WTC11 (cell line): ENCODE results near the gene DPP10. TPM values are rescaled to one million over a fixed set of nuclear protein-coding genes. Genes with fewer than 3 reads are reported as not detected.

ENCODE experiments used
- ATAC-seq: fragments of 200-7000 bp; cut with Tn5 transposase; 2 replicates; pipeline ENCODE4 v1.10.0; 2021; ENCODE audit warnings: mild to moderate bottlenecking, moderate library complexity
- CTCF ChIA-PET: fragments of 300-600 bp; sonication (Branson Sonifier 250); formaldehyde crosslinking; loops from one replicate; lab custom pipeline; 2021; ENCODE audit warnings: antibody characterized with exemption; lab: Charles Lee
- POLR2A ChIA-PET: fragments of 350-600 bp; sonication (Branson Sonifier 250); formaldehyde crosslinking; loops from one replicate; lab custom pipeline; 2021; ENCODE audit warnings: antibody characterized with exemption; lab: Charles Lee
- DNase-seq: peaks from one replicate; pipeline ENCODE4 v3.0.0; 2021; ENCODE audit warnings: low spot score
- H3K27ac Mint-ChIP-seq: 2 replicates; pipeline ENCODE4 v1.8.0; 2021; ENCODE audit warnings: mixed read lengths
- H3K27me3 Mint-ChIP-seq: 2 replicates; pipeline ENCODE4 v1.8.0; 2021; ENCODE audit warnings: low read depth, mild to moderate bottlenecking, moderate library complexity, mixed read lengths
- H3K36me3 Mint-ChIP-seq: 2 replicates; pipeline ENCODE4 v1.8.0; 2021; ENCODE audit warnings: mixed read lengths
- H3K4me1 Mint-ChIP-seq: 2 replicates; pipeline ENCODE4 v1.8.0; 2022; ENCODE audit warnings: mixed read lengths
- H3K4me3 Mint-ChIP-seq: 2 replicates; pipeline ENCODE4 v1.8.0; 2021; ENCODE audit warnings: mild to moderate bottlenecking, moderate library complexity, mixed read lengths
- H3K9me3 Mint-ChIP-seq: 2 replicates; pipeline ENCODE4 v1.8.0; 2021; ENCODE audit warnings: mixed read lengths
- ATF3 ChIP-seq: sonication (generic); formaldehyde crosslinking; conservative IDR thresholded peaks from 2 replicates; pipeline ENCODE4 v1.8.1; 2022; ENCODE audit warnings: mild to moderate bottlenecking, missing genetic modification reagents
- CBFB ChIP-seq: sonication (generic); formaldehyde crosslinking; IDR thresholded peaks from 2 replicates; pipeline ENCODE4 v1.8.1; 2022; ENCODE audit warnings: mild to moderate bottlenecking, low read depth, missing genetic modification reagents
- CREB1 ChIP-seq: sonication (generic); formaldehyde crosslinking; IDR thresholded peaks from 2 replicates; pipeline ENCODE4 v1.8.0; 2023; ENCODE audit warnings: mild to moderate bottlenecking, missing genetic modification reagents
- FOXJ3 ChIP-seq: sonication (generic); formaldehyde crosslinking; IDR thresholded peaks from 2 replicates; pipeline ENCODE4 v1.9.0; 2021; ENCODE audit warnings: missing genetic modification reagents, mild to moderate bottlenecking, borderline replicate concordance
- FOXP1 ChIP-seq: sonication (generic); formaldehyde crosslinking; IDR thresholded peaks from 2 replicates; pipeline ENCODE4 v1.8.0; 2022; ENCODE audit warnings: missing genetic modification reagents, mild to moderate bottlenecking, moderate library complexity, borderline replicate concordance
- HMGXB4 ChIP-seq: sonication (generic); formaldehyde crosslinking; IDR thresholded peaks from 2 replicates; pipeline ENCODE4 v1.8.1; 2023; ENCODE audit warnings: mild to moderate bottlenecking, moderate library complexity, missing genetic modification reagents
- IRF1 ChIP-seq: sonication (generic); formaldehyde crosslinking; IDR thresholded peaks from 2 replicates; pipeline ENCODE4 v1.8.0; 2023; ENCODE audit warnings: missing genetic modification reagents
- JUN ChIP-seq: sonication (generic); formaldehyde crosslinking; IDR thresholded peaks from 2 replicates; pipeline ENCODE4 v1.8.0; 2023; ENCODE audit warnings: mild to moderate bottlenecking, missing genetic modification reagents
- NFATC4 ChIP-seq: fragments of 250-450 bp; sonication (Bioruptor Pico); IDR thresholded peaks from 2 replicates; pipeline ENCODE4 v1.9.0; 2021; ENCODE audit warnings: mild to moderate bottlenecking
- NFE2L1 ChIP-seq: sonication (generic); formaldehyde crosslinking; IDR thresholded peaks from 2 replicates; pipeline ENCODE4 v1.8.1; 2023; ENCODE audit warnings: missing genetic modification reagents
- NR3C1 ChIP-seq: sonication (generic); formaldehyde crosslinking; conservative IDR thresholded peaks from 2 replicates; pipeline ENCODE4 v1.8.1; 2023; ENCODE audit warnings: low read depth, mild to moderate bottlenecking, missing genetic modification reagents
- SOX15 ChIP-seq: fragments of 250-450 bp; sonication (Bioruptor Pico); IDR thresholded peaks from 2 replicates; pipeline ENCODE4 v1.9.0; 2021; ENCODE audit warnings: mild to moderate bottlenecking
- TP53 ChIP-seq: sonication (generic); formaldehyde crosslinking; IDR thresholded peaks from 2 replicates; pipeline ENCODE4 v1.8.1; 2023; ENCODE audit warnings: mild to moderate bottlenecking, missing genetic modification reagents
- ZBTB21 ChIP-seq: sonication (generic); formaldehyde crosslinking; IDR thresholded peaks from 2 replicates; pipeline ENCODE4 v1.8.1; 2023; ENCODE audit warnings: mild to moderate bottlenecking, missing genetic modification reagents, borderline replicate concordance
- ZBTB43 ChIP-seq: sonication (generic); formaldehyde crosslinking; IDR thresholded peaks from 2 replicates; pipeline ENCODE4 v1.8.1; 2023; ENCODE audit warnings: mild to moderate bottlenecking, missing genetic modification reagents
- ZNF121 ChIP-seq: sonication (generic); formaldehyde crosslinking; IDR thresholded peaks from 2 replicates; pipeline ENCODE4 v1.8.0; 2023; ENCODE audit warnings: missing genetic modification reagents
- ZNF138 ChIP-seq: sonication (generic); formaldehyde crosslinking; conservative IDR thresholded peaks from 2 replicates; pipeline ENCODE4 v1.8.1; 2022; ENCODE audit warnings: mild to moderate bottlenecking, moderate library complexity, missing genetic modification reagents
- ZNF263 ChIP-seq: sonication (generic); formaldehyde crosslinking; IDR thresholded peaks from 2 replicates; pipeline ENCODE4 v1.8.1; 2022; ENCODE audit warnings: low read depth, mild to moderate bottlenecking, moderate library complexity, missing genetic modification reagents
- ZNF532 ChIP-seq: fragments of 250-450 bp; sonication (Bioruptor Pico); IDR thresholded peaks from 2 replicates; pipeline ENCODE4 v1.9.0; 2021; ENCODE audit warnings: mild to moderate bottlenecking, borderline replicate concordance
- total RNA-seq: library from RNA; stranded (reverse); gene quantifications from 3 replicates; pipeline ENCODE4 v1.2.3, GENCODE V29; 2021
- TF ChIP-seq, protein P1 (sequence below): fragments of 250-450 bp; sonication (Bioruptor Pico); IDR thresholded peaks from 2 replicates; pipeline ENCODE4 v2.1.2; 2022; ENCODE audit warnings: mild to moderate bottlenecking, moderate library complexity
- TF ChIP-seq, protein P2 (sequence below): sonication (generic); formaldehyde crosslinking; IDR thresholded peaks from 2 replicates; pipeline ENCODE4 v1.8.1; 2023; ENCODE audit warnings: mild to moderate bottlenecking, missing genetic modification reagents, moderate library complexity

Gene DPP10
- total RNA-seq, 1 experiment from 2014 or later = 4.0 TPM

DNA sequence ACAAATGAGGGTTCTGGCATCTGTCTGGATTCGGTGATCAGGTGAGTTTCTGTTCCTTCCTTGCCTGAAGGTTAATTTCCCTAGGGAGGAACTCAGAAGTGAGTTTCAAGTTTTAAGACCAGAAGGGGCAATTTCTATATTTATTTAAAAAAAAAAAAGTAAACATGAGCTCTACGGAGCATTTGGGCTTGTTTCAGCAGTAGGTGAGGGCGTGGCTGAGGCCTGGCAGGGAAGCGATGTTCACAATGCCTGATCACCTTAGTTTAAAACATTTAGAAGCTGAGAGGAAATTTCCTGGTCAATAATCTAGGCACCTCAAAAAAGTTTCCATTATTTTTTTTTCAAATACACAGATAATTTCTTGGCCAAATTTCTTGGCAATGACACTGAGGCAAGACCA lies 629.1 kb downstream of the DPP10 start:
- Mint-ChIP-seq H3K27ac (no peak overlapping the region), H3K27me3 (no peaks in the 10 kb centered on the region), H3K4me3 (no peak overlapping the region), H3K4me1 (no peaks in the 10 kb centered on the region), H3K36me3 (peaks cover 15% of the 10 kb centered on the region), H3K9me3 (peaks cover 28% of the 10 kb centered on the region)
- no peak for TF ChIP-seq ATF3
- no peak for TF ChIP-seq FOXJ3 (CRISPR knock-in tag)
- no peak for TF ChIP-seq JUN (CRISPR knock-in tag)
- TF ChIP-seq CBFB (CRISPR knock-in tag) = no peak
- no peak for TF ChIP-seq TP53 (CRISPR knock-in tag)
- TF ChIP-seq NFE2L1 (CRISPR knock-in tag) = no peak
- no peak for TF ChIP-seq NR3C1 (CRISPR knock-in tag)
- no peak for TF ChIP-seq ZNF532 (CRISPR knock-in tag)
- TF ChIP-seq ZNF121 = no peak
- ATAC-seq (no peak), DNase-seq (no peak)
- CTCF ChIA-PET = no interaction called here
- POLR2A ChIA-PET = no interaction called here

- TF ChIP-seq CBFB (CRISPR knock-in tag) (no peak), ZNF263 (CRISPR knock-in tag) (no peak), NFATC4 (CRISPR knock-in tag) (no peak), CREB1 (no peak), ZBTB21 (CRISPR knock-in tag) (no peak), ZNF138 (CRISPR knock-in tag) (no peak), IRF1 (CRISPR knock-in tag) (no peak), ZBTB43 (CRISPR knock-in tag) (no peak), HMGXB4 (CRISPR knock-in tag) (no peak), ZNF121 (no peak), SOX15 (CRISPR knock-in tag) (no peak), FOXP1 (no peak)
- TF ChIP-seq, protein P1, sequence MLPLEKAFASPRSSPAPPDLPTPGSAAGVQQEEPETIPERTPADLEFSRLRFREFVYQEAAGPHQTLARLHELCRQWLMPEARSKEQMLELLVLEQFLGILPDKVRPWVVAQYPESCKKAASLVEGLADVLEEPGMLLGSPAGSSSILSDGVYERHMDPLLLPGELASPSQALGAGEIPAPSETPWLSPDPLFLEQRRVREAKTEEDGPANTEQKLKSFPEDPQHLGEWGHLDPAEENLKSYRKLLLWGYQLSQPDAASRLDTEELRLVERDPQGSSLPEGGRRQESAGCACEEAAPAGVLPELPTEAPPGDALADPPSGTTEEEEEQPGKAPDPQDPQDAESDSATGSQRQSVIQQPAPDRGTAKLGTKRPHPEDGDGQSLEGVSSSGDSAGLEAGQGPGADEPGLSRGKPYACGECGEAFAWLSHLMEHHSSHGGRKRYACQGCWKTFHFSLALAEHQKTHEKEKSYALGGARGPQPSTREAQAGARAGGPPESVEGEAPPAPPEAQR (CRISPR knock-in tag) = no peak
- TF ChIP-seq, protein P2, sequence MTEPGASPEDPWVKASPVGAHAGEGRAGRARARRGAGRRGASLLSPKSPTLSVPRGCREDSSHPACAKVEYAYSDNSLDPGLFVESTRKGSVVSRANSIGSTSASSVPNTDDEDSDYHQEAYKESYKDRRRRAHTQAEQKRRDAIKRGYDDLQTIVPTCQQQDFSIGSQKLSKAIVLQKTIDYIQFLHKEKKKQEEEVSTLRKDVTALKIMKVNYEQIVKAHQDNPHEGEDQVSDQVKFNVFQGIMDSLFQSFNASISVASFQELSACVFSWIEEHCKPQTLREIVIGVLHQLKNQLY (CRISPR knock-in tag) = no peak
- peaks cover 18% of the 10 kb centered on the region for H3K9me3 Mint-ChIP-seq
- CTCF ChIA-PET = no interaction called here
These were observed 633.4 kb downstream of the DPP10 start for GRCh38 chr2:115075800-115076199.

More at GRCh38 chr2:115075800-115076199, 633.4 kb downstream of the DPP10 start:
- Mint-ChIP-seq H3K27ac (no peak overlapping the region), H3K36me3 (peaks cover 8% of the 10 kb centered on the region; the same call in 1 of the 2 replicates), H3K27me3 (no peaks in the 10 kb centered on the region), H3K4me3 (no peak overlapping the region), H3K4me1 (no peaks in the 10 kb centered on the region)
- ATAC-seq (no peak), DNase-seq (no peak)
- POLR2A ChIA-PET = no interaction called here
